GM18951 (cell line): ENCODE results near the gene BAHD1.
"Not testable (repeated sequence)": the region's sequence is repeated elsewhere in the genome, so short reads cannot be mapped to it uniquely, and the experiment has no call there.

Experiments used
- POLR2A ChIP-seq: IDR thresholded peaks from 4 replicates; pipeline ENCODE4 v1.6.1; 2011; ENCODE audit warnings: mild to moderate bottlenecking; ENCODE audit not compliant: insufficient read length, insufficient read depth; ENCODE audit errors: extremely low read depth
- in situ Hi-C: fragments of 300-500 bp; cut with MboI; formaldehyde crosslinking; loops from one replicate; pipeline ENCODE4 v1.12.0; 2022; ENCODE audit warnings: low sequenced_read_pairs, mixed read lengths, inconsistent platforms; ENCODE audit not compliant: unreplicated experiment

Gene BAHD1

DNA sequence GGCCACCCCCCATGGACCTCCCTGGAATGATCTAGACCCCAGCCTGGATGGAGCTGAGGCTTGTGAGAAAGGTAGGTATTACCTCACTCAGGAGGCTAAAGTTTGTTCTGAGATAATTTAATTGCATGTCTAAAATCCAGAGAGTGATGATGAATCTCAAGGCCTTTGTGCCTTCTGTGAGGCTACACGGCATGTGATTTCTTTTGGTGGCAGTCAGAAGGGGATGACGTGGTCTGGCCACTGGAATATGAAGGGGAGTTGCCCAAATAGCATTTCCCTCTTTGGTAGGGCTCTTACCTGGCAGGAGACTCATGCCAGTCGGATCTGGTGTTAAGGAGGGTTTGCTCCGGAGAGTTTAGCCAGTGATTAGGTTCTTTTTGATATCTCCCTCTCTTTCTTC lies 2.5 kb downstream of the BAHD1 start:
- in situ Hi-C loops, result no loop called here
- TF ChIP-seq POLR2A, result no peak

DNA sequence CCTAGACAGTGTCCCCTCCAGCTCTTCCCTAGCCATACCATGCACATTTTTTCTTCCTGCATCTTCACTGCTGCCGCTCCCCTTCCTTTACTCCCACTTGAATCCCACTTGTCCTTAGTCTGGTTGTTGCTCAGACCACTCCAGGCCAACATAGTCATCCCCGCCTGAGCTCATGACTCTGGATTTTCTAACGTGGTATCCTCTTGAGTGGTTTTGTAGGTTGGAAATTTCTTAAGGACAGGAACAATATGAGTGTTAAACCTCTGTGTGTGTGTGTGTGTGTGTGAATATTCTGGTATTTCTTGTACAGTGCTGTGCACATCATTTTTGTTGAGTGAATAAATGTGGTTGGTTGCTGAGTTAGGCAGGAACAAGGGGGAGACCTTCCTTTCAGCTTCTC lies 3.1 kb downstream of the BAHD1 start:
- TF ChIP-seq POLR2A, result no peak
- in situ Hi-C loops, result no loop called here

DNA sequence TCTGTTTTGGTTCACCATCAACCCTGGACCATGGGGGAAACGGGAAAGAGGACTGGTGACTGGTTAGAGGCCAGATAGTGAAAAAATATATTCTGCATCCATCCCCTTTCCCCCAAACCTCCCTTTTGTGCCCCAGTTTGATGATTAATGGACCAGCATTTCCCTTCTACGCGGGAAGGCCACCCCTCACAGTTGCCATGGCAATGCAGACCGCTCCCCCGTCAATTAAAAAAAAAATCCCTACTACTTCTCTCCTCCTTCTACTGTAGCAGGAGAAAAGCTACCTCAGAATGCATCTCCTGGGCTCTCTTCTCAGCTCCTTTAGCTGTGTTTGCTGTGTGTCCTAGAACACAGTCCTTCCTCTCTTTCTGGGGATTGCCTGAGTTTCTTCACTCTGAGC lies 4.0 kb downstream of the BAHD1 start:
- in situ Hi-C loops, result no loop called here
- no peak for TF ChIP-seq POLR2A

DNA sequence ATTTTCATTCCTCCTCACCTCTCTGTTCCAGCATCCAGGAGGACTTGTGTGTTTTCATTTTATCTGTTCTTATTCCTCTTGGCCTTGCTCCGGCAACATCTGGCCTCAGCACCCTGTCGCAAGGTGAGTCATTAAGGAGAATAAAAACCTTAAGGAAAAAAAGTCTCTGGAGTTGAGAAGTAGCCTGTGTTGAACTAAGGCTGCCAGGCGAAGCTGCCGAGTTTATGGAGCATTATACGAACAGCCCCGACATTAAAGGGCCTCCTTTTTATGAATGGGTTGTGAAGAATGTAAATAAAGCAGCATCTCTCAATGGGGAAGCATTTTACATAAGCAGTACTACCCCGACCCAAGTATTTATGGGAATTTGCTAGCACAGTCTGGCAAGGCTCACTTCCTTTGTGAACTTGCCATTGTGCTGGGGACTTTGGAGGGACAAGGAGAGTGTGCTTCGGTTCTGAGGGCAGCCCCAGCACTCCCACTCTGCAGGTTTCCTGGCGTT lies 4.7 kb downstream of the BAHD1 start:
- TF ChIP-seq POLR2A, result no peak
- in situ Hi-C loops, result no loop called here

DNA sequence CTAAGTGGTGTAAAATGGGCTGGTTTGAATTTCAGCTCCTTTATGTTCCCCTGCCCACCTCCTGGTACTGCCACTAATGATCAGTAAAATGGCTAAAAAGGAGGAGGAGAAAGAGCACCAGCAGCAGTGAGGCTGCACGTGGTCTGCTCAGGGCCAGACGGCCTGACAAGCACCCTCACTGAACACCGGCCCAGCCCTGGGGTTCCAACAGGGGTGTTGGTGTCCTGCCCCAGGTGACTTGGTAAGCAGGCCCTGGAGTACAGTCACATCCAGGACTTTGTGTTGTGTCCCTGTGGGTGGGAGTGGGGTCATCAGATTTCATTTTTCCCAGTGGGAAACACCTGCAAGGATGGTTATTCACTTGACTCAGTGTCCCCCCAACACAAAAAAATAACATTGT lies 5.4 kb downstream of the BAHD1 start:
- no peak for TF ChIP-seq POLR2A
- in situ Hi-C loops, result no loop called here

DNA sequence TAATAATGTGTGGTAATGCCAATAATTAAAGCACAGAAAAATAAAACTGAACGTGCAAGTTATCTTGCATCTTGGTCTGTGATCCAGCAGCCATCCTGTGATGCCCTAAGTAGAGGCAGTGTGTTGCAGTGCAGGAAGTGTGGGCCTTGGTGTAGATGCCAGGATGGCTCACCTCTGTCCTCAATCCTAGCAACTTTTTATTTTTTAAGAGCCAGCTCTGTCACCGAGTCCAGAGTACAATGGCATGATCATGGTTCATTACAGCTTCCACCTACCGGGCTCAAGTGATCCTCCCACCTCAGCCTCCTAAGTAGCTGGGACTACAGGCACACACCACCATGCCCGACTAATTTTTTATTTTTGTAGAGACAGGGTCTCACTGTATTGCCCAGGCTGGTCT lies 7.6 kb downstream of the BAHD1 start:
- no peak for TF ChIP-seq POLR2A
- in situ Hi-C loops, result no loop called here

DNA sequence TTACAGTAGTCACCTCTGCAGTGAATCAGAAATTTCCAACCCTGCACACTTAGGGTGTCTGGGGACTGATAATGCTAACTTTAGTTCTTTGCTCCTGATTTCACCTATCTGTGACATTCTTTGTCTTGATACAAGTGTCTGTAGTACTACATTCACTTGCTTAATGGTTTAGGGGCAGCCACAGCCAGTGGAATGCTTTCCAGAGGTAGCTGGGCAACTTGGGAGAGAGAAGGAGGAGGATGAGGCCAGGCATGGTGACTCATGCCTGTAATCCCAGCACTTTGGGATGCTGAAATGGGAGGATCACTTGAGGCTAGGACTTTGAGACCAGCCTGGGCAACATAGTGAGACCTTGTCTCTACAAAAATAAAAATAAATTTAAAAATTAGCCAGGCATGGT lies 8.5 kb downstream of the BAHD1 start:
- in situ Hi-C loops, result no loop called here
- TF ChIP-seq POLR2A, result no peak

DNA sequence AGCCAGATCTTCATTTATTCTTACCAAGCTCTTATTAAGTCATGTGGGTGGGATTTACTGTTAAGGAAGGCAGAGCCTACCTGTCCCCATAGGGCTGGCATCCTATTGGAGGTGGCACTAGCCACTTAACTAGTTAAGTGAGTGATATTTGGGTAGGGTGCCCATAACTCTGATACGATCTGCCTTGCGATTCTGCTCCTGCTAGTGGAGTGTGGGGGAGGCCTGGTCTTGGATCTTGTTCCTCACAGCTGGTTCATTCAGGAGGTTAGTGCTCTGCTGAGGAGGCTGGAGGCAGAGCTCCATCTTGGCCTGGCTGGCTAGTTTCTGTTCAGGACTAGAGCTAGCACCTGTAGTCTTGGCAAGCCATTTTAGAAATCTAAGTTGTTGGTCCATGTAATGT lies 9.3 kb downstream of the BAHD1 start:
- no peak for TF ChIP-seq POLR2A

DNA sequence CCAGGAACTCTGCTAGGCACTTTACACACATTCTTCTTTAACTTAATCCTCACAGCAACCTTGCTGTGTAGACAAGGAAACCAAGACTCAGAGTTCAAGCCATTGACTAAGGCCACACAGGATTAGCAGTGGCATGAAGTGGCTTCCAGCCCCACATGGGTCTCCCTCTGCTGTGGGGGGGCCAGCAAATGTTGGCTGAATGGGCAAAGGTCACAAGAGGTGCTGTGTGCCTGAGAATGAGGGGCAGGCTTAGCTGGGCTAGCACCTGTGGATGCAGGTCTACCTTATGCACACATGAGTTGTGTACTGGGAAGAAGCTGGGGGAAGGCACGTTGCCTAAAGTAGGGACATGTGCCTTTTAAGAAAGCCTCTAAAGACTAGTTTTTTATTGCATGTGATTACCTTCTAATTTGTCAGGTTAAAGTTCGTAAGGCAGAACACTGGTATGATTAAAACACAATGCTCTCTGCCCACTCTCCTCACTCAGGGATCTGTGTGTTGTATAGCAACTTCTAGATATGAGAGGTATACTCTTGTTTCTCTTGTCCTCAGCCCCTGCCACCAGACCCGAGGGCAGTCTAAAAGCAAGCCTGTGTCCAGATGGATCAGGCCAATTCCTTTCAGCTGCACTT lies 10.9 kb downstream of the BAHD1 start:
- TF ChIP-seq POLR2A, result no peak
- in situ Hi-C loops, result no loop called here

More for the DNA sequence above, 9.3 kb downstream of the BAHD1 start:
- in situ Hi-C loops, result no loop called here

DNA sequence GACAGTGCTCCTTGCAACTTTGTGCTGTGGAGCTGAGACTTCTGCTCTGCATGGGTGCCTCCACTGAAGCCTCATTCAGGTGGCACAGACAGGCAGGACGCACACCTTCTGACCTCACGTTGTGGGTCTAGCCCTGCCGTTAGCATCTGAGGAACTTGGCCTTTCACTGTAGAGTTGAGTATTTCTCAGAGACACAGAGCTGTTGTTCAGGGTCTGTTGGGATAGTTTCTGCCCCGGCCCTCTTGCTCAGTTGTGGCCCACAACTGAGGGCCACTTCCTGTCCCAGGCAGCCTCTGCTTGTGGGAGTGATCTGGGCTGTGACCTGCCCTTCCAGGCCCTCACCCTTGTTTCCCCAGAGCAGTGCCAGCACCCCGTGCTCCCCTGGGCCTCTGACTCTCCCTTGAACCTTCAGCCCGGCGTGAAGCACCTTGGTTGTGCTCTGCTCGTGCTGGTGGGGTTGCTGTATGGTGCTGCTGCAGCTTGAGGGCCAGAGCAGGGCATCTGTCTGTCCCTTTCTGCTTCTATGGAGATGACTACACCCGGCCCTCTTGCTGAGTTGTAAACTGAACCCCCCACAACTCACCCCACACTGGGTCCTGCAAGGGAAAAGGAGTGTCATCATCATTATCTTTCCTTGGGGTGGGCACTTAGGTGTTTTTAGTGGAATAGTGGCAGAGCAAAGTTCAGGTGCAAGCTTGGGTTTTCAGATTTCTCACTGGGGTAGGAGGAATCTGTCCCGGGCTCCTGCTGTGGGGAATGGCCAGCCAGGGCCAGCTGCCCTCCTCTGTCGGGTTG lies 11.7 kb downstream of the BAHD1 start:
- in situ Hi-C loops, result no loop called here
- TF ChIP-seq POLR2A, result no peak

DNA sequence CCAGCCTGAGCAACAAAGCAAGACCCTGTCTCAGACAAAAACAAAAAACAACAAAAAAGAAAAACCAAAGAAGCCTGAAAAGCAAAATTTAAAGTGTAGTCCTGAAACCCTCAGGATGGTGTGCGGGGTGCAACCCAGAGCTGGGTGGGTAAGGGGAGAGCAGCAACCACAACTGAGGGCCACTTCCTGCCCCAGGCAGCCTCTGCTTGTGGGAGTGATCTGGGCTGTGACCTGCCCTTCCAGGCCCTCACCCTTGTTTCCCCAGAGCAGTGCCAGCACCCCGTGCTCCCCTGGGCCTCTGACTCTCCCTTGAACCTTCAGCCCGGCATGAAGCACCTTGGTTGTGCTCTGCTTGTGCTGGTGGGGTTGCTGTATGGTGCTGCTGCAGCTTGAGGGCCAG lies 13.2 kb downstream of the BAHD1 start:
- in situ Hi-C loops, result not testable (repeated sequence)

DNA sequence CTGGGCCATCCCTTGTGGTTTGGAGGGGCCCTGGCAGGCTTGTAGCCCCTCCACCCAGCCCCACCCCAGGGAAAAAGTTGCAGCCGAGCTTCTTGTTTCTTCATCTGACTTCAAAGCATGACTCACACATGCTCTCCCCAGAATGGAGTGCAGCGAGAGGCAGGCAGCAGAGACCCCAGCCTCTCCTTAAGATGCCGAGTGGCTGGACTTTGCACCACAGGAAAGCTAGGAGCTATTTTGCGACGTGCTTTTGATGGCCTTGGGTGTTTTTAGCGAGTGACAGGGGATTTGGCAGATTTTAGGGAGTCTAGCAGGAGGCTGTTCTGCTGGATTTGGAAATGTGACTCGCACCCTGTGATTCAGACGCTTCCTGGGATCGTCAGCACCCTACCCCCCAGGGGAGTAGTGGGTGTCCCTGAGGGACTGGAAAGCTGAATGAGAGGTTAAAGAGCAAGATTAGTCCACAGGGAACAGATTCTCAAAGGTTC lies 14.2 kb downstream of the BAHD1 start:
- in situ Hi-C loops, result no loop called here

DNA sequence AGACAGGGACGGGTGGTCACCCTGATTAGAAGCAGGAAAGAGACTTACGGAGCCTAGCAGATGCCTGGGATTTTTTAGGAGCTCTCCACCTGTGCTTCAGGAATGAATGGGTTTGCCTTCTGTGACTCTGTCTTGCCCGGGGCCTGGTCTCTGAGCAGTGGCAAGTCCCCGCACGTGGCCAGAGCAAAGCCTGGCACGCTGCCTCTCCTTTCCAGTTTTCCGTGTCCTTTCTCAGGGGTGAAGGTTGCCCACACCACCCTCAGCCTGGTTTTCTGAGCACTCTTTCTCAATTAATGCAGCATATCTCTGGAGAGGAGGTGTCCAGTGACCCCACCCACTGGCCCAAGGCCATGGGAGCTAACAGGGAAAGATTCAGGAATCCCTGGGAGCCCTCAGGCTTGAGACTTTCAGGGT lies 15.6 kb downstream of the BAHD1 start:
- TF ChIP-seq POLR2A, result no peak
- in situ Hi-C loops, result no loop called here

More for the DNA sequence above, 14.2 kb downstream of the BAHD1 start:
- no peak for TF ChIP-seq POLR2A

DNA sequence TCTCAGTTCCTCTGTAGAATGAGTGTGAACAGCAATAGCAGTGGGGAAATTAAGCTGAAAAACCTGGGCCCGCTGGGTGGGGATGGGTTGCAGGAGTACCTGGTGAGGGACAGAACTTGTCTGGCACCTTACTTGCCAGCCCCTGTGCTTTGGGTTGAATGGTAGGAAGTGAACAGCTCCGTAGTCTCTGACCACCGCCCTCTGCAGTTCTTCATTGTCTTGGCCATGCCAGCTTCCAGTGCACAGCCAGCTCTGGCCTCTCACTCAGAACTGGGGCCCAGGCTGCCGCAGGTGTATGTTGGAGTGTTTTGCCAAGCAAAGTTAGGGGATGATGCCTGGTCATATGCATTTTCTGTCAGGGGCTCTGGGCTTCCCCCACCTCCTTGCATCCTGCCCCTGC lies 16.0 kb downstream of the BAHD1 start:
- TF ChIP-seq POLR2A, result no peak
- in situ Hi-C loops, result no loop called here
